Stomach (tissue), 4 donors: ENCODE measurements around the gene PRM2.

ENCODE experiments used
- CTCF ChIP-seq, 7 experiments: fragments of 450-650 bp in 4 of 7; fragments of 200-600 bp in 3 of 7; sonication (generic) in 3 of 7; IDR thresholded peaks; one replicate each; pipeline ENCODE4 v1.5.1; 2016 to 2019; ENCODE audit warnings: antibody characterized with exemption in 7 of 7, control low read depth in 2 of 7, mild to moderate bottlenecking in 1 of 7
- EP300 ChIP-seq: sonication (generic); formaldehyde crosslinking; IDR thresholded peaks from one replicate; pipeline ENCODE4 v1.6.1; 2017; ENCODE audit warnings: antibody characterized with exemption

- TF ChIP-seq CTCF (IDR thresholded peaks at IDR 0.05) (no peak), EP300 (no peak)
These were observed at the start of gene PRM2 for GRCh38 chr16:11276143-11276895.
